Measurements from ENCODE around the gene PTGDS.

DNA sequence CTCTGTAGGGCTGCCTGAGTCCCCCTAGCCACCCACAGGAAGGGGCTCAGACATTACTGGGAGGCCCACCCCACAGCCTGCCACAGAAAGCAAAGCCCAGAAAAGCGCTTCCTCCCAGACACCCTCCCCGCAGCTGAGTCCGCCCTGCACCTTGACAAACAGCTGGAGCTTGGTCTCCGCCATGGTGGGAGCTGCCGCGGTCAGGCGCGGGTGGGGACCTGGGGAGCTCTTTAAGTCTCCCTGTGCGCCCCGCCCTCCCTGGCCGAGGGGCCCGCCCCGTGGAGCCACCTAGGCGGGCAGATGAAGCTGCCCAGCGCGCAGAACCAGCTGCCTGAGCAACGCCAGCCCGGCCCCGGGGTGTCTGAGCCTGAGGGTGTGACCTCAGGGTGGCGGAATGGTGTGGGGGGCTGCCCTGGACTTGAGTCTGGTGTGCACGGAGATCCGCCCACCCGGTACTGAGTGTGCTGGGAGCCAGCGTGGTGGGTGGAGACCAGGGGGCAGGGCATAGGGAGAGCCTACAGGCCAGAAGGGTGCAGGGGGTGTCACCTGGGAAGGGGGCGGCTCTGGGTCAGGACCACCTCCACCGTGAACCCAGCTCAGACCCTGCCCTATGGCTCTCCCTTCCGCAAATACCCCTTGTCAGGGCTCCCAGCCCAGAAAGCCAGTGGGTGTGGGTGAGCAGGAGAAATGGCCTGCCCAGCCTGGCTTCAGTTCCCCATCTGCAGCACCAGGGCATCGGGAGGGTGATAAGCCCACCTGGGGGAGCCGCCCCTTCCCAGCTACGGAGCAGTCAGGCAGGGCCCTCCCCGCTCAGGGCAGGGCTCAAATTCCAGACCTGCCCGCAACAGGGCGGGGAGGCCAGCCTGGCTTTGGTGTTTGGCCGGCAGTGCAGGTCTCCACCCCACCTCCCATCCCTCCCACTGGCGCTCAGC lies 19.3 kb downstream of the PTGDS start, which contains the start of gene CLIC3:
- TF ChIP-seq POLR2A (IDR thresholded peaks at IDR 0.05; ENCODE audit: low read length) (no peak), GATA1 (IDR thresholded peaks at IDR 0.05; ENCODE audit: low read depth, low read length) (no peak)

All from erythroblast (primary cell).